H1 (cell line): ENCODE data around the gene OSBPL6. TPM values are rescaled to one million over a fixed set of nuclear protein-coding genes. Genes with fewer than 3 reads are reported as not detected.

Experiments
- CHD2 ChIP-seq: IDR thresholded peaks from 2 replicates; pipeline ENCODE4 v1.6.1; 2012; ENCODE audit warnings: low read length, improper control_type of control experiment
- EZH2 ChIP-seq: fragments of 200-600 bp; sonication (generic); IDR thresholded peaks from 2 replicates; pipeline ENCODE4 v1.7.1; 2012; ENCODE audit warnings: low read depth, mild to moderate bottlenecking, moderate library complexity, low read length, inconsistent platforms; ENCODE audit not compliant: severe bottlenecking
- FOSL1 ChIP-seq: IDR thresholded peaks from 2 replicates; pipeline ENCODE4 v1.6.1; 2011; ENCODE audit warnings: mild to moderate bottlenecking, low read depth, low read length, moderate library complexity; ENCODE audit not compliant: insufficient read depth
- SIN3A ChIP-seq, 2 experiments: IDR thresholded peaks in 1 of 2; conservative IDR thresholded peaks in 1 of 2; 2 replicates each; pipeline ENCODE4 v1.6.1; 2011 to 2012; ENCODE audit warnings: low read length in 2 of 2, improper control_type of control experiment in 1 of 2, low read depth in 1 of 2, mild to moderate bottlenecking in 1 of 2
- SIRT6 ChIP-seq: IDR thresholded peaks from one replicate; pipeline ENCODE4 v1.7.1; 2012; ENCODE audit warnings: low read length, inconsistent platforms
- USF2 ChIP-seq: IDR thresholded peaks from 2 replicates; pipeline ENCODE4 v1.6.1; 2011; ENCODE audit warnings: low read length, improper control_type of control experiment
- polyA plus RNA-seq, 7 experiments: library from polyadenylated mRNA; depleted of rRNA in 3 of 7; stranded (reverse) in 5 of 7; unstranded in 2 of 7; fragments of >200 nt in 5 of 7; fragments of 200-250 nt in 2 of 7; gene quantifications; 1 replicate in 5 of 7; 2 replicates in 1 of 7; 4 replicates in 1 of 7; pipeline versions ENCODE4 v1.2.1 to v1.2.3, GENCODE V29; 2011 to 2013; ENCODE audit warnings: missing spikeins in 2 of 7, mixed read lengths in 2 of 7
- total RNA-seq: library from RNA; stranded (reverse); fragmentation: NEBNext Ultra II Directional; extraction: Animal tissue kit (Norgen Biotek cat#: 25700); gene quantifications from 2 replicates; pipeline ENCODE4 v1.2.1, GENCODE V29; 2021

OSBPL6 gene
- total and polyA plus RNA-seq, 2 of the 8 experiments (the other 6 are each of a cell fraction or from before 2014, with no cell fraction given) = 1.7 to 5.6 TPM

GRCh38 chr2:178395941-178396570 lies 201.7 kb downstream of the OSBPL6 start (continued):
- TF ChIP-seq CHD2 (no peak), FOSL1 (no peak), EZH2 (no peak), SIN3A (conservative IDR thresholded peaks at IDR 0.05 in 1 of 2, IDR thresholded peaks at IDR 0.05 in 1 of 2; ENCODE audit: low read depth in 1 of 2, low read length in 2 of 2) (no peak), USF2 (no peak), SIRT6 (no peak)
